Uterus (tissue), 4 donors: ENCODE data around the gene KLF1. TPM values are rescaled to one million over a fixed set of nuclear protein-coding genes. Genes with fewer than 3 reads are reported as not detected.
A peak's percentile ranks its signal among the peaks of the same experiment; 100 is the strongest.

ENCODE experiments used
- DNase-seq, 2 donors: peaks; one replicate each; pipeline ENCODE4 v3.0.0-alpha.2; 2019 to 2020
- H3K27ac ChIP-seq, 2 donors: fragments of 200-600 bp; sonication (generic); 1 replicate in 1 of 2; 2 replicates in 1 of 2; pipeline ENCODE4 v1.5.1; 2016 to 2018
- H3K27me3 ChIP-seq, 2 donors: fragments of 200-600 bp; sonication (generic); one replicate each; pipeline ENCODE4 v1.5.1; 2018 to 2019; ENCODE audit warnings: control low read depth in 1 of 2
- H3K36me3 ChIP-seq, 2 donors: fragments of 200-600 bp; sonication (generic); one replicate each; pipeline ENCODE4 v1.5.1; 2019; ENCODE audit warnings: control low read depth in 1 of 2
- H3K4me1 ChIP-seq, 2 donors: fragments of 200-600 bp; sonication (generic); one replicate each; pipeline ENCODE4 v1.5.1; 2018 to 2019; ENCODE audit warnings: control low read depth in 1 of 2
- H3K4me3 ChIP-seq, 2 donors: fragments of 200-600 bp; sonication (generic); 1 replicate in 1 of 2; 2 replicates in 1 of 2; pipeline ENCODE4 v1.5.1; 2018 to 2019; ENCODE audit warnings: mild to moderate bottlenecking in 1 of 2
- H3K9me3 ChIP-seq, 2 donors: fragments of 200-600 bp; sonication (generic); one replicate each; pipeline ENCODE4 v1.5.1; 2019; ENCODE audit warnings: control low read depth in 1 of 2
- CTCF ChIP-seq, 4 experiments: fragments of 200-600 bp in 2 of 4; fragments of 450-650 bp in 2 of 4; sonication (generic) in 2 of 4; IDR thresholded peaks; one replicate each; pipeline ENCODE4 v1.5.1; 2016 to 2019; ENCODE audit warnings: antibody characterized with exemption in 4 of 4, mild to moderate bottlenecking in 2 of 4, moderate library complexity in 1 of 4
- POLR2A ChIP-seq, 2 donors: fragments of 450-650 bp; IDR thresholded peaks; one replicate each; pipeline ENCODE4 v1.6.1; 2016; ENCODE audit warnings: antibody characterized with exemption in 2 of 2, mild to moderate bottlenecking in 1 of 2, moderate library complexity in 1 of 2
- intact Hi-C: fragments of 100-400 bp; cut with DNase I; formaldehyde crosslinking; loops from one replicate; pipeline ENCODE4 v1.15.1; 2023; ENCODE audit warnings: low total_unique reads
- total RNA-seq, 4 donors: library from RNA; depleted of rRNA in 3 of 4; stranded (reverse); fragments of >200 nt in 3 of 4; gene quantifications; one replicate each; pipeline versions ENCODE4 v1.1.0 to v1.2.4, GENCODE V29; 2014 to 2023
- donor health status: DM: yes; HTN: yes; CAD: no.

KLF1 gene
- total RNA-seq, 4 donors from 2014 or later: 0.77 to 0.97 TPM; not detected in 2

DNA sequence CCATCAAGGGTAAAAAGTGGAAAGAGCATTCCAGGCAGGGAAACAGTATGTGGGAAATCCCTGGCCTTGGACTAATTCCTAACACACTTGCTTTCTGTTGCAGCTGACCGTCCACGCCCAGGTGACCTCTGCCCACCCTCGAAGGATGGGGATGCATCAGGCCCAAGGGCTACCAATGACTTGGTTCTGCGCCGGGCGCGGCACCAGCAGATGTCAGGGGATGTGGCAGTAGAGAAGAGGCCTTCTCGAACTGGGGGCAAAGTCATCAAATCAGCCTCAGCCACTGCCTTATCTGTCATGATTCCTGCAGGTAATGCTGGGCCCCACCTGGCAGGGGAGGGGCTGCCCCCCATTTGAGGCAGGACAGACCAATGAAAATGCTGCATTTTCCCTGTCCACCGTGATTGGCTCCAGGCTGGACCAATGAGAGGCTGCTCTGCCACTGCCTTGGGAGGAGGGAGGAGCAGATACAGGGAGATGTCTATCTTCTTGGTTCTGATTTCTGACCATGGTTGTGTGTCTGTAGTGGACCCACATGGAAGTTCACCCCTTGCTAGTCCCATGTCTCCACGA, 18.4 kb downstream of the KLF1 start:
- no peaks in the 10 kb centered on the region for H3K36me3 ChIP-seq
- no peak overlapping the region for H3K4me3 ChIP-seq
- no peak for DNase-seq
- no peak overlapping the region for H3K27ac ChIP-seq
- no peaks in the 10 kb centered on the region for H3K27me3 ChIP-seq
- TF ChIP-seq POLR2A (IDR thresholded peaks at IDR 0.05) (no peak), CTCF (IDR thresholded peaks at IDR 0.05) (no peak)
- intact Hi-C loops: no loop called here
- H3K9me3 ChIP-seq: no peaks in the 10 kb centered on the region
- H3K4me1 ChIP-seq: no peaks in the 10 kb centered on the region

DNA sequence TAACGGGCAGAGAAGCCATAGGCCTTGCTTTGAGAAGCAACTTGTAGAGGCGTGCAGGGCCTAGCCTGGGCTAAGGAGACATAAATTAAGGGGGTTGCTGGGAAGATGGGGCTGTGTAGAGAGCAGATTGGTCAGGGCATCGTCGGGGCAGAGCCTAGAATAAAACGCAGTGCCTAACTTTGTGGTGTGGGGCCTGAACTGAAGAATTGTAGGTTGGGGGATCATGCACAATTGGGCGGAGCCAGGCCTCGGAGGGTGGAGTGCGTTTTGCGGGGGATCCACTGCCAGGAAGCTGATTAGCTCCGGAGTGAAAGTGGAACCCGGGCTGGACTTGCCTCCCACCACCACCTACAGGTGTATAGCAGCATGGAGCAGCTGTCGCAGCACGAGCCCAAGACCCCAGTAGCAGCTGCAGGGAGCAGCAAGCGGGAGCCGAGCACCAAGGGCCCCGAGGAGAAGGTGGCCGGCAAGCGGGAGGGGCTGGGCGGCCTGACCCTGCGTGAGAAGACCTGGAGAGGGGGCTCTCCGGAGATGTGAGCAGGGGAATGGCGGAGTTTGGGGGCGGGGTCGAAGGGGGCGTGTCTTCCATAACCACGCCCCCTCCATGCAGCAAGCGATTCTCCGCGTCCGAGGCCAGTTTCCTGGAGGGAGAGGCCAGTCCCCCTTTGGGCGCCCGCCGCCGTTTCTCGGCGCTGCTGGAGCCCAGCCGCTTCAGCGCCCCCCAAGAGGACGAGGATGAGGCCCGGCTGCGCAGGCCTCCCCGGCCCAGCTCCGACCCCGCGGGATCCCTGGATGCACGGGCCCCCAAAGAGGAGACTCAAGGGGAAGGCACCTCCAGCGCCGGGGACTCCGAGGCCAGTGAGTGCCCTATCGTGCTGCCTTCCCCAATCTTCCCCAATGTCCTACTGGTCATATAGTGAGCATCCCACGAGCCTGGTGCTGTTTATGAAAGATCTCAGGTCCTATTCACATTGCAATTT, 19.6 kb downstream of the KLF1 start:
- Histone ChIP-seq H3K27me3 (no peaks in the 10 kb centered on the region), H3K27ac (no peak overlapping the region), H3K4me1 (no peaks in the 10 kb centered on the region), H3K9me3 (no peaks in the 10 kb centered on the region), H3K4me3 (peak overlapping the region; percentile 10 to 35), H3K36me3 (no peaks in the 10 kb centered on the region)
- TF ChIP-seq CTCF (IDR thresholded peaks at IDR 0.05) (no peak), POLR2A (IDR thresholded peaks at IDR 0.05) (no peak)
- intact Hi-C loops: no loop called here
- DNase-seq: peak in 1 of 2 donors; percentile 57

DNA sequence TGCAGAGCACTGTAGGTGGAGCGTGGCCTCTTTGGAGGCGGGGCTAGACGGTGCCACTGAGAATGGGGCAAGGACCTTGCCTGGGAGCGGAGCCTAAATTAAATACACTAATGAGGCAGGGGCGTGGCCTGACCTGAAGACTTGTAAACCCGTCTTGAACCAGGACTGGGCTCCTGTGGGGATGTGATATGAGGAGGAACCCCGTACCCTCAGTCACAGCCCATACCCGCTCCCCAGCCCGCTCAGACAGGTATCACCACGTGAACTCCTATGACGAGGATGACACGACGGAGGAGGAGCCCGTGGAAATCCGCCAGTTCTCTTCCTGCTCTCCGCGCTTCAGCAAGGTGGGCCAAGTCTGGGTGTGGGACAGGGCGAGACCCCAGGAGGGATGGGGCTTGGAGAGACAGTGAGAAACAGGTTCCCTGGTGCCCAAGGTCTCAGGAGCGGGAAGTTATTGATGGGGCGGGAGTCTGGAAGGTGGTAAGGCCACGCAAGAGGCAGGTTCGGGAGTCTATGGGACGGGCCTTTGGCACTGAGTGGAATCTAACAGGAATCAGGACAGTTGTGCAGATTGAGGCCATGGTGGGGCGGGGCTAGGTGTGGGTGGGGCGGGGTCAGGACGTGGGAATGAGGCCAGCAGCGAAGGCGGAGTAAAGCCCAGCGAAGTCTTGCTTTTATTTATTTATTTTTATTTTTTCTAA, 20.4 kb downstream of the KLF1 start:
- DNase-seq: no peak
- no peak for TF ChIP-seq POLR2A (IDR thresholded peaks at IDR 0.05)
- no peak for TF ChIP-seq CTCF (IDR thresholded peaks at IDR 0.05)
- no peaks in the 10 kb centered on the region for H3K36me3 ChIP-seq
- intact Hi-C loops: no loop called here
- H3K27ac ChIP-seq: no peak overlapping the region
- H3K9me3 ChIP-seq: no peaks in the 10 kb centered on the region
- no peaks in the 10 kb centered on the region for H3K27me3 ChIP-seq
- no peaks in the 10 kb centered on the region for H3K4me1 ChIP-seq
- no peak overlapping the region for H3K4me3 ChIP-seq

- Histone ChIP-seq H3K4me3 (no peak overlapping the region), H3K36me3 (no peaks in the 10 kb centered on the region), H3K4me1 (no peaks in the 10 kb centered on the region), H3K9me3 (no peaks in the 10 kb centered on the region), H3K27ac (no peak overlapping the region), H3K27me3 (no peaks in the 10 kb centered on the region)
- intact Hi-C loops: no loop called here
- no peak for DNase-seq
- TF ChIP-seq CTCF (IDR thresholded peaks at IDR 0.05) (no peak), POLR2A (IDR thresholded peaks at IDR 0.05) (no peak)
Observed at GRCh38 chr19:12865746-12866415, 21.1 kb downstream of the KLF1 start.
